GM20000 (cell line): Measurements from ENCODE around the gene UBR2.
"Not testable (repeated sequence)": the region's sequence is repeated elsewhere in the genome, so short reads cannot be mapped to it uniquely, and the experiment has no call there.

Experiments
- DNase-seq: peaks from one replicate; pipeline ENCODE4 v3.0.0; 2012; ENCODE audit warnings: low spot score
- CTCF ChIP-seq: IDR thresholded peaks from 2 replicates; pipeline ENCODE4 v1.5.1; 2012; ENCODE audit warnings: mild to moderate bottlenecking, control low read depth; ENCODE audit errors: extremely low read depth, missing control alignments

UBR2 gene

DNA sequence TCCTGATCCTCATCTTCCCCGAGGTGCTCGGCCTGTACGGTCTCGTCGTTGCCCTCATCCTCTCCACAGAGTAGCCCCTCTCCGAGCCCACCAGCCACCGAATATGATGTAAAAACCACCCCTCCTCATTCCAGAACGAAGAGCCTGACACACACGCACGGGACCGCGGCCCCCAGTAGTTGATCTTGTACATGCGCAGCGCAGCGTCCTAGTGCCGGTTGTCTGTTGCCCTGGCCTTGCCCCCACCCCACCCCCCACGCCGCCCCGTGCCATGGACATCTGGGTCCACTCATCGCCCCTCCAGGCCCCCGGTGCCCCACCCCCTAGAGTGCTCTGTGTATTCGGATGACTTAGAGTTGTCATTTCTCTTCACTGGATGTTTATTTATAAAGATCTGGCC lies 163.8 kb downstream of the UBR2 start:
- no peak for DNase-seq
- TF ChIP-seq CTCF = no peak

DNA sequence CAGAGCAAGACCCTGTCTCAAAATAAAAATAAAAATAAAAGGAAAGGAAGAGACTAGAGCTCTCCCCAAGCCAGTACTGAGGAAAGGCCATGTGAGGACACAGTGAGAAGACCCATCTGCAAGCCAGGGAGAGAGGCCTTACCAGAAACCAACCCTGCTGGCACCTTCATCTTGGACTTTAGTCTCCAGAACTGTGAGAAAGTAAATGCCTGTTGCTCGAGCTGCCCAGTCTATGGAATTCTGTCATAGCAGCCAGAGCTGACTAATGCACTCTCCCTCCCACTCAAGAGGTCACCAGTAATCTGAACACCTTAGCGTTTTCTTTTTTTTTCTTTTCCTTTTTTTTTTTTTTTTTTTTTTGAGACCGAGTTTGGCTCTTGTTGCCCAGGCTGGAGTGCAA lies 165.9 kb downstream of the UBR2 start:
- DNase-seq = no peak
- no peak for TF ChIP-seq CTCF

GRCh38 chr6:42733867-42734481 lies 170.1 kb downstream of the UBR2 start:
- not testable (repeated sequence) for DNase-seq

DNA sequence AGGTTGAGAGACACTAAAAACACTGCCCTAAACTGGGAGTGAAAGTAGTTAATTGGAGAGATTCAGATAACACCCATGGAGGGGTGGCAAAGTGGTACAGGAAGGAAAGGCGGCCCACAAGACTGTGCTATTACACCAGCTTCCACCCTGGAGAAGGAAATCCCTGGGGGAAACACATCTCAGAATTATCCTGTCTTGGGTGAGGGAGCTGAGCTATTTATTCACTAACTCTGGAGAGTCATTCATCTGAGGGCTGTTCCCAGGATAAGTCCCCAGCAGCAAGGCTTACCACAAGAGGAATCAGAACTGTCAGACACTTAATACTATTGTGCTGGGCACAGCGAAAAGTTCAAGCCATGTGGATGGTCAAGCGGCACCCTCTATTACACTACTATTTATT lies 172.1 kb downstream of the UBR2 start:
- no peak for DNase-seq
- no peak for TF ChIP-seq CTCF

DNA sequence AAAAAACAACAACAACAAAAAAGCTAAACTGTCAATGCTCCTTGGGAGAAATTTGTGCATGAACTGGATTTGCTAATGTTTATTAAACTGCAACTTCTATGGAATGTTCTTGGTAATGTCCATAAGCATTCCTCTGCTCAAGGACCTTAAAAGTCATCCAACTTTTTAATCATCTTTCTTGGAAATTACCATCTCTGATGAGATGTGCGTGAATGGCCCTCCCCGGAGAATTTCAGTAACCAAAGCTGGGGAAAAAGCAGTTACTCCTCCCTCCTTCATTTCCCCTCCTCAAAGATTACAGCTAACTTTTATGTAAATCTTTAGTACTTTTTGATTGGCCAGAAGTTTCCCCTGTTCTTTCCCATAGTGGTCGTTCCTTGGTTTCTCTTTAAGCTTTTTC lies 176.9 kb downstream of the UBR2 start:
- no peak for TF ChIP-seq CTCF
- DNase-seq = no peak

DNA sequence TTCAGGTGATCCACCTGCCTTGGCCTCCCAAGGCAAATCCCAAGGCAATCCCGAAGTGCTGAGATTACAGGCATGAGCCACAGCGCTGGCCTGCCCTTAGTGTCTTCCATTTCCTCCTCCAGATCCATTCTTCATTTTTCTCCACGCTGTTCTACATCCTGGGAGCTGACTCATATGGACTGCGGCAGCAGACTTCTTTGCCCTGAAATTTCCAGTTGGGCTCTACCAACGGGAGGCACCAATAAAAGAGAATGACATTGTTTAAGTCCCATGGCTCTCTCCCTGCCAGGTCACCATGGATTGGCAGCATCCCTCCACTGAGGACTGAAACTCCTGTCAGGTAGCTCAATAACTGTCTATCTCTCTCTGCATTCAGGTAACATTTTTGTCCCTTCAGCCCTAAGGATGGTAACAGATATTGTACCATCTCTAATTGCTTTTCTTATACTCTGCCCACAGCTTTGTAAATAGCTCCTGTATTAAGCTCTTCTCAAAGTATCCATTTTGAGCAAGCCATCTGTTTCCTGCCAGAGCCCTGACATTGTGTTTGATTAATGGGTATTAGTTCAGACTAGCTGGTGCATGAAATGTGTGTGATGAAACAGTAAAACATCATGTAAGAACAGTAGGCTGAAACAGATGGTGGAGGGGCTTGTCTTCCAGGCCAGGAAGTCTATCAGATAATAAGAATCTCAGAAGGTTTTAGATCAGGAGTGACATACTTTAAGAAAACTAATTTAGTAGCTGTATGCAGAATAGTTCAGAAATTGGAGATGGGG lies 178.5 kb downstream of the UBR2 start:
- no peak for DNase-seq
- no peak for TF ChIP-seq CTCF
